Bronchial epithelial cell (primary cell): ENCODE results near the gene PUM2. TPM values are rescaled to one million over a fixed set of nuclear protein-coding genes. Genes with fewer than 3 reads are reported as not detected.

ENCODE experiments used
- DNase-seq: peaks from one replicate; pipeline ENCODE4 v3.0.0-alpha.2; 2010; ENCODE audit warnings: low read depth
- FAIRE-seq: peaks from 2 replicates; lab custom pipeline; 2011; peaks lifted over from hg19 to GRCh38; lab: Jason Lieb, UNC
- H3K27me3 ChIP-seq: 2 replicates; pipeline ENCODE4 v1.5.1; 2011; ENCODE audit warnings: low read length; ENCODE audit not compliant: control insufficient read depth, insufficient read depth
- H3K36me3 ChIP-seq: 2 replicates; pipeline ENCODE4 v1.5.1; 2011; ENCODE audit warnings: low read length; ENCODE audit not compliant: control insufficient read depth, insufficient read depth
- H3K4me3 ChIP-seq: 2 replicates; pipeline ENCODE4 v1.5.1; 2011; ENCODE audit warnings: mild to moderate bottlenecking, low read depth, low read length, control low read depth
- total RNA-seq: library from RNA; depleted of rRNA; stranded (reverse); fragments of >200 nt; gene quantifications from 2 replicates; pipeline ENCODE4 v1.2.1, GENCODE V29; 2014
- TF ChIP-seq, protein P1 (sequence below): IDR thresholded peaks from 2 replicates; pipeline ENCODE4 v1.5.1; 2011; ENCODE audit warnings: mild to moderate bottlenecking, moderate library complexity, low read length, control low read depth, inconsistent platforms; ENCODE audit not compliant: insufficient read depth, severe bottlenecking

PUM2 gene
- total RNA-seq, 1 donor from 2014 or later = 43.7 TPM

GRCh38 chr2:20304411-20304810 is 46.2 kb downstream of the PUM2 start:
- peaks cover 11% of the 10 kb centered on the region for H3K36me3 ChIP-seq
- FAIRE-seq = no peak
- TF ChIP-seq, protein P1, sequence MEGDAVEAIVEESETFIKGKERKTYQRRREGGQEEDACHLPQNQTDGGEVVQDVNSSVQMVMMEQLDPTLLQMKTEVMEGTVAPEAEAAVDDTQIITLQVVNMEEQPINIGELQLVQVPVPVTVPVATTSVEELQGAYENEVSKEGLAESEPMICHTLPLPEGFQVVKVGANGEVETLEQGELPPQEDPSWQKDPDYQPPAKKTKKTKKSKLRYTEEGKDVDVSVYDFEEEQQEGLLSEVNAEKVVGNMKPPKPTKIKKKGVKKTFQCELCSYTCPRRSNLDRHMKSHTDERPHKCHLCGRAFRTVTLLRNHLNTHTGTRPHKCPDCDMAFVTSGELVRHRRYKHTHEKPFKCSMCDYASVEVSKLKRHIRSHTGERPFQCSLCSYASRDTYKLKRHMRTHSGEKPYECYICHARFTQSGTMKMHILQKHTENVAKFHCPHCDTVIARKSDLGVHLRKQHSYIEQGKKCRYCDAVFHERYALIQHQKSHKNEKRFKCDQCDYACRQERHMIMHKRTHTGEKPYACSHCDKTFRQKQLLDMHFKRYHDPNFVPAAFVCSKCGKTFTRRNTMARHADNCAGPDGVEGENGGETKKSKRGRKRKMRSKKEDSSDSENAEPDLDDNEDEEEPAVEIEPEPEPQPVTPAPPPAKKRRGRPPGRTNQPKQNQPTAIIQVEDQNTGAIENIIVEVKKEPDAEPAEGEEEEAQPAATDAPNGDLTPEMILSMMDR = no peak
- no peaks in the 10 kb centered on the region for H3K27me3 ChIP-seq
- peak; percentile 23 for DNase-seq
- no peak overlapping the region for H3K4me3 ChIP-seq

- TF ChIP-seq, protein P1 = no peak
- H3K36me3 ChIP-seq = peaks cover 11% of the 10 kb centered on the region
- DNase-seq = no peak
- H3K27me3 ChIP-seq = no peaks in the 10 kb centered on the region
- FAIRE-seq = no peak
- no peak overlapping the region for H3K4me3 ChIP-seq
Observed at GRCh38 chr2:20303966-20304365, 46.7 kb downstream of the PUM2 start.

- TF ChIP-seq, protein P1 = no peak
- DNase-seq (no peak), FAIRE-seq (no peak)
- Histone ChIP-seq H3K4me3 (no peak overlapping the region), H3K27me3 (no peaks in the 10 kb centered on the region), H3K36me3 (peaks cover 7% of the 10 kb centered on the region)
Observed at GRCh38 chr2:20302019-20302418, 48.6 kb downstream of the PUM2 start.

GRCh38 chr2:20300656-20301055 is 50.0 kb downstream of the PUM2 start:
- DNase-seq (no peak), FAIRE-seq (no peak)
- H3K4me3 ChIP-seq = no peak overlapping the region
- TF ChIP-seq, protein P1 = no peak
- H3K36me3 ChIP-seq = peaks cover 8% of the 10 kb centered on the region
- H3K27me3 ChIP-seq = no peaks in the 10 kb centered on the region

GRCh38 chr2:20299113-20299512 is 51.5 kb downstream of the PUM2 start:
- FAIRE-seq (no peak), DNase-seq (no peak)
- H3K27me3 ChIP-seq = no peaks in the 10 kb centered on the region
- peaks cover 8% of the 10 kb centered on the region for H3K36me3 ChIP-seq
- no peak overlapping the region for H3K4me3 ChIP-seq
- TF ChIP-seq, protein P1 = no peak

GRCh38 chr2:20294231-20294630 is 56.4 kb downstream of the PUM2 start:
- TF ChIP-seq, protein P1 = no peak
- no peak overlapping the region for H3K4me3 ChIP-seq
- peaks cover 3% of the 10 kb centered on the region for H3K36me3 ChIP-seq

More at GRCh38 chr2:20294231-20294630, 56.4 kb downstream of the PUM2 start:
- no peaks in the 10 kb centered on the region for H3K27me3 ChIP-seq
- no peak for FAIRE-seq
- DNase-seq = no peak
